Endodermal cell (in vitro differentiated cells): ENCODE results near the gene PSME3IP1. TPM values are rescaled to one million over a fixed set of nuclear protein-coding genes. Genes with fewer than 3 reads are reported as not detected.

Experiments
- DNase-seq: peaks from one replicate; pipeline ENCODE4 v3.0.0-alpha.2; 2017
- H3K27ac ChIP-seq: 2 replicates; pipeline ENCODE4 v1.5.1; 2013; ENCODE audit warnings: mild to moderate bottlenecking, low read depth, low read length, moderate library complexity
- H3K27me3 ChIP-seq: 2 replicates; pipeline ENCODE4 v1.6.1; 2013; ENCODE audit warnings: mild to moderate bottlenecking, low read length, moderate library complexity; ENCODE audit not compliant: insufficient read depth, control insufficient read depth, poor library complexity, severe bottlenecking
- H3K36me3 ChIP-seq: 2 replicates; pipeline ENCODE4 v1.7.0; 2013; ENCODE audit warnings: mild to moderate bottlenecking, low read length, moderate library complexity; ENCODE audit not compliant: control insufficient read depth, insufficient read depth
- H3K4me1 ChIP-seq: one replicate; pipeline ENCODE4 v1.7.0; 2013; ENCODE audit warnings: low read length; ENCODE audit not compliant: control insufficient read depth, insufficient read depth
- H3K4me3 ChIP-seq: 2 replicates; pipeline ENCODE4 v1.5.1; 2013; ENCODE audit warnings: mild to moderate bottlenecking, low read length, moderate library complexity
- H3K9ac ChIP-seq: 2 replicates; pipeline ENCODE4 v1.6.1; 2013; ENCODE audit warnings: mild to moderate bottlenecking, low read length, moderate library complexity; ENCODE audit not compliant: poor library complexity, severe bottlenecking; ENCODE audit errors: extremely low read depth
- H3K9me3 ChIP-seq: 2 replicates; pipeline ENCODE4 v1.6.1; 2013; ENCODE audit warnings: mild to moderate bottlenecking, low read length, moderate library complexity; ENCODE audit not compliant: control insufficient read depth
- H3K27ac Mint-ChIP-seq: 2 replicates; pipeline ENCODE4 v1.8.0; 2020; ENCODE audit warnings: mixed read lengths
- H3K27me3 Mint-ChIP-seq: 2 replicates; pipeline ENCODE4 v1.8.0; 2021; ENCODE audit warnings: mild to moderate bottlenecking, mixed read lengths; ENCODE audit not compliant: insufficient read depth
- H3K36me3 Mint-ChIP-seq: 2 replicates; pipeline ENCODE4 v1.8.0; 2020; ENCODE audit warnings: low read depth, mixed read lengths
- H3K4me1 Mint-ChIP-seq: 2 replicates; pipeline ENCODE4 v1.8.0; 2020; ENCODE audit warnings: mixed read lengths
- H3K4me3 Mint-ChIP-seq: 2 replicates; pipeline ENCODE4 v1.8.0; 2020; ENCODE audit warnings: mild to moderate bottlenecking, moderate library complexity, mixed read lengths
- H3K9me3 Mint-ChIP-seq: 2 replicates; pipeline ENCODE4 v1.8.0; 2020; ENCODE audit warnings: mild to moderate bottlenecking, mixed read lengths
- CTCF ChIP-seq: fragments of 200-600 bp; sonication (generic); conservative IDR thresholded peaks from 2 replicates; pipeline ENCODE4 v1.5.0; 2021; ENCODE audit warnings: antibody characterized with exemption, mild to moderate bottlenecking
- WGBS, 2 experiments: methylation state at CpG; one replicate each; pipeline versions ENCODE4 v1.1.5 to v1.1.7; 2013; ENCODE audit warnings: missing lambda C conversion rate in 2 of 2, mixed read lengths in 1 of 2; ENCODE audit not compliant: insufficient coverage in 1 of 2, insufficient read length in 1 of 2; 5-methylcytosine and 5-hydroxymethylcytosine counted together
- total RNA-seq, 2 donors: library from RNA; stranded (reverse); fragmentation: NEBNext Ultra II Directional in 1 of 2; extraction: Animal tissue kit (Norgen Biotek cat#: 25700) in 1 of 2; gene quantifications; 2 replicates in 1 of 2; 3 replicates in 1 of 2; pipeline ENCODE4 v1.2.1, GENCODE V29; 2021

PSME3IP1 gene
- total RNA-seq, 2 donors from 2014 or later: 94.2 to 102 TPM

GRCh38 chr16:57169327-57169726, 16.5 kb downstream of the PSME3IP1 start:
- Mint-ChIP-seq H3K9me3 (no peaks in the 10 kb centered on the region), H3K4me1 (peaks cover 13% of the 10 kb centered on the region), H3K27ac (no peak overlapping the region), H3K36me3 (peaks cover 74% of the 10 kb centered on the region), H3K4me3 (no peak overlapping the region), H3K27me3 (peaks cover 10% of the 10 kb centered on the region)
- no peak for DNase-seq
- no peak for TF ChIP-seq CTCF
- Histone ChIP-seq H3K36me3 (peaks cover 76% of the 10 kb centered on the region), H3K4me1 (no peaks in the 10 kb centered on the region), H3K27me3 (no peaks in the 10 kb centered on the region), H3K4me3 (no peak overlapping the region), H3K9ac (no peak overlapping the region), H3K27ac (peak overlapping the region; percentile 28), H3K9me3 (no peaks in the 10 kb centered on the region)

- Histone ChIP-seq H3K4me3 (no peak overlapping the region), H3K27me3 (no peaks in the 10 kb centered on the region), H3K36me3 (peaks cover 81% of the 10 kb centered on the region), H3K27ac (no peak overlapping the region), H3K4me1 (no peaks in the 10 kb centered on the region), H3K9me3 (no peaks in the 10 kb centered on the region), H3K9ac (no peak overlapping the region)
- WGBS, 2 experiments: 73 to 80% methylated on average over 1 to 3 of the region's 4 CpGs
- Mint-ChIP-seq H3K4me1 (peaks cover 12% of the 10 kb centered on the region), H3K9me3 (no peaks in the 10 kb centered on the region), H3K4me3 (no peak overlapping the region), H3K27me3 (peaks cover under 1% of the 10 kb centered on the region), H3K27ac (no peak overlapping the region), H3K36me3 (peaks cover 75% of the 10 kb centered on the region)
- no peak for DNase-seq
- TF ChIP-seq CTCF: peak; percentile 69
Measured at GRCh38 chr16:57167953-57168352, 17.9 kb downstream of the PSME3IP1 start.

DNA sequence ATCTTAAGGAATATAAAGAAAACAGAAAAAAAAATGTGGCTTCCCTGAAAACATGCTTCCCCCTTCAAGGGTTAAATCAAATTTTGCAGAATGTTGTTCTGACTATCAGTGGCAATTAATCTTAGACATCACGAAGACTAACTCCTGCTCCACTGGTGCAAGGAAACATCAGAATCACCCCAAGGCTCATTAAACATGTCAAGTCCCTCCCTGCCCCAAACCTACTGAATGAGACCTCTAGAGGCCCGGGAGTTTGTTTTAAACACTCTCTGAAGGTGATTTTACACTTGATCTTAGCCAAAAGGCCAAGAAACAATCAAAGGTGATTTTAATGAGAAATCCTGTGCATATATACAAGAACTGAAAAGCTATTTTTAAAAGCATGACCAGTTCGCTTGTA, 18.3 kb downstream of the PSME3IP1 start:
- Histone ChIP-seq H3K4me1 (no peaks in the 10 kb centered on the region), H3K9me3 (no peaks in the 10 kb centered on the region), H3K9ac (no peak overlapping the region), H3K27me3 (no peaks in the 10 kb centered on the region), H3K27ac (no peak overlapping the region), H3K36me3 (peaks cover 80% of the 10 kb centered on the region), H3K4me3 (no peak overlapping the region)
- no peaks in the 10 kb centered on the region for H3K9me3 Mint-ChIP-seq
- H3K36me3 Mint-ChIP-seq: peaks cover 74% of the 10 kb centered on the region
- WGBS, 2 experiments: 92 to 93% methylated on average over 2 to 3 of the region's 3 CpGs
- H3K27ac Mint-ChIP-seq: no peak overlapping the region
- TF ChIP-seq CTCF: no peak
- peaks cover 8% of the 10 kb centered on the region for H3K4me1 Mint-ChIP-seq
- no peaks in the 10 kb centered on the region for H3K27me3 Mint-ChIP-seq
- no peak for DNase-seq
- no peak overlapping the region for H3K4me3 Mint-ChIP-seq
